GM18868 (cell line): ENCODE results near the gene NHERF2.

Experiments used
- ATAC-seq: cut with Tn5 transposase; IDR thresholded peaks from one replicate; pipeline ENCODE4 v1.9.1; 2021; ENCODE audit warnings: mild to moderate bottlenecking, moderate library complexity; ENCODE audit not compliant: unreplicated experiment

Gene NHERF2

GRCh38 chr16:2039274-2040031 is 12.8 kb downstream of the NHERF2 start:
- ATAC-seq = no peak

- ATAC-seq = no peak
These were observed 13.5 kb downstream of the NHERF2 start for GRCh38 chr16:2040041-2040786.

GRCh38 chr16:2040787-2041522 is 14.3 kb downstream of the NHERF2 start:
- ATAC-seq = no peak

- no peak for ATAC-seq
These were observed 15.7 kb downstream of the NHERF2 start for GRCh38 chr16:2042171-2042985.

- no peak for ATAC-seq
These were observed 16.4 kb downstream of the NHERF2 start for GRCh38 chr16:2042986-2043666.

GRCh38 chr16:2043667-2044451 is 17.2 kb downstream of the NHERF2 start:
- ATAC-seq = no peak

GRCh38 chr16:2044541-2044940 is 17.8 kb downstream of the NHERF2 start:
- ATAC-seq = no peak

- ATAC-seq = no peak
These were observed 19.5 kb downstream of the NHERF2 start for GRCh38 chr16:2045965-2046892.

GRCh38 chr16:2046893-2047329 is 20.2 kb downstream of the NHERF2 start:
- ATAC-seq = no peak

GRCh38 chr16:2047330-2048115 is 20.8 kb downstream of the NHERF2 start, which contains the start of the genes NTHL1 and TSC2:
TSS of gene NTHL1 (minus strand) at chr16:2047834. CDS start at chr16:2047823, 11 bp downstream.
TSS of gene TSC2 (plus strand) at chr16:2047985. CDS start at chr16:2048616, 631 bp downstream.
- ATAC-seq = peak; percentile 87

- no peak for ATAC-seq
These were observed 21.4 kb downstream of the NHERF2 start for GRCh38 chr16:2048116-2048543.

GRCh38 chr16:2053211-2053610 is 26.5 kb downstream of the NHERF2 start:
- no peak for ATAC-seq

GRCh38 chr16:2053897-2054296 is 27.2 kb downstream of the NHERF2 start:
- no peak for ATAC-seq

- no peak for ATAC-seq
These were observed 28.0 kb downstream of the NHERF2 start for GRCh38 chr16:2054543-2055245.

- no peak for ATAC-seq
These were observed 29.4 kb downstream of the NHERF2 start for GRCh38 chr16:2056077-2056476.

- ATAC-seq = no peak
These were observed 30.1 kb downstream of the NHERF2 start for GRCh38 chr16:2056681-2057407.
